OCI-LY3 (cell line): Measurements from ENCODE around the gene GCNT4.

Source experiments
- H2AFZ ChIP-seq: fragments of 200-600, 300-600 bp; shearing (Covaris generic); 2 replicates; pipeline ENCODE4 v1.6.0; 2014; ENCODE audit warnings: antibody characterized with exemption, low read depth, low read length
- H3K27ac ChIP-seq: fragments of 200-600, 300-600 bp; sonication (generic); 2 replicates; pipeline ENCODE4 v1.5.1; 2014; ENCODE audit warnings: mild to moderate bottlenecking, low read length, moderate library complexity, mixed read lengths
- H3K27me3 ChIP-seq: fragments of 200-600, 300-600 bp; sonication (generic); 2 replicates; pipeline ENCODE4 v1.6.1; 2014; ENCODE audit warnings: low read depth, low read length, mixed read lengths
- H3K36me3 ChIP-seq: fragments of 200-600, 300-600 bp; sonication (generic); replicated peaks from 2 replicates; pipeline ENCODE3; 2014; ENCODE audit warnings: low read depth, low read length, mixed read lengths
- H3K4me1 ChIP-seq: fragments of 300-600, 200-600 bp; sonication (generic); 2 replicates; pipeline ENCODE4 v1.6.1; 2014; ENCODE audit warnings: low read length, mixed read lengths
- H3K4me2 ChIP-seq: fragments of 200-600, 300-600 bp; sonication (generic); 2 replicates; pipeline ENCODE4 v1.6.1; 2014; ENCODE audit warnings: low read length, mixed read lengths
- H3K4me3 ChIP-seq: fragments of 300-600, 200-600 bp; sonication (generic); 2 replicates; pipeline ENCODE4 v1.5.1; 2014; ENCODE audit warnings: antibody characterized with exemption, mild to moderate bottlenecking, low read length, moderate library complexity
- H3K79me2 ChIP-seq: fragments of 300-600, 200-600 bp; shearing (Covaris generic); 2 replicates; pipeline ENCODE4 v1.6.1; 2014; ENCODE audit warnings: mild to moderate bottlenecking, low read length, mixed read lengths
- H3K9ac ChIP-seq: fragments of 300-600, 200-600 bp; shearing (Covaris generic); 2 replicates; pipeline ENCODE4 v1.6.0; 2014; ENCODE audit warnings: mild to moderate bottlenecking, low read length, moderate library complexity
- H3K9me3 ChIP-seq: fragments of 200-600, 300-600 bp; shearing (Covaris generic); 2 replicates; pipeline ENCODE4 v1.6.1; 2014; ENCODE audit warnings: low read length, mixed read lengths; ENCODE audit not compliant: insufficient read depth
- H4K20me1 ChIP-seq: fragments of 200-600, 300-600 bp; sonication (generic); 2 replicates; pipeline ENCODE4 v1.6.1; 2016; ENCODE audit warnings: low read length, mixed read lengths; ENCODE audit not compliant: insufficient read depth
- EZH2phosphoT487 ChIP-seq: fragments of 200-600 bp; shearing (Covaris generic); IDR thresholded peaks from 2 replicates; pipeline ENCODE4 v1.6.1; 2018; ENCODE audit warnings: antibody characterized with exemption, mixed run types, low read depth
- TF ChIP-seq, protein P1 (sequence below): fragments of 200-600, 300-600 bp; sonication (generic); IDR thresholded peaks from 2 replicates; pipeline ENCODE4 v1.5.1; 2014; ENCODE audit warnings: antibody characterized with exemption, low read length, low read depth

Gene GCNT4

DNA sequence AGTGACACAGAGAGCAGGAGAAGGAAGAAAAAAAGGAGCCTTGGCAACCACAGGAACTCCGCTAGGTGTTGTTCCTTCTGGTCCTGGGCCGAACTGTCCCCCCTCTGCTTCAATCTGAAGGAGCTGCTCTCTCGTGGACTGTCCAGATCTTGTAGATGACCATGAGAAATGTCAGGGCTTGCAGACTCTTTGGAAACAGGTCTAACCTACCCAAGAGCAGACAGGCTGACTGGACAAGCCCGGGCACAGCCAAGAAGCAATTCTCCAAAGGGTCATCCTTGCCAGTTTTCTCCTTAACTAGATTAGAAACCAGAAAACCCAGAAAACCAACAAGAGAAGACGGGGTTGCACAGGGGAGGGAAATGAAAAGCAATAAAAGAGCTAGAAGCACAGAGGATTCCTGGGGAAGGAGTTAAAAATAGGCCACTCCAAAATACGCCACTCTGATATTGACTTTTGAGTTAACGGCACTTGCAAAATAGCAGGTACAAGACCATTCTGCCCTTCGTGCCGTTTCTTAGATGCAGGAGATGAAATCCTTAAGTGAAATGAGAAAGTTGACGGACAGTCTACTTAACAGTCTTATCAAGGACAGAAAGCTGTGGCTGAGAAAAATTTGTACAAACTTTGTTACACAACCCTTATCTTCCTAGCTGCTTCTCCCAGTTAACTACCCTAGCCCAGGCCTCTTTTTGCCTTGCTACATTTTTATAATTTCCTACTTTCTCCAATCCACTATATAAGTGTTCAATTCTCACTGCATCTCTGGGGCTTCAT lies 5.8 kb downstream of the GCNT4 start:
- H3K79me2 ChIP-seq, result no peaks in the 10 kb centered on the region
- no peak overlapping the region for H3K27ac ChIP-seq
- no peaks in the 10 kb centered on the region for H3K36me3 ChIP-seq
- H3K4me2 ChIP-seq, result no peak overlapping the region
- no peak overlapping the region for H3K9ac ChIP-seq
- H3K9me3 ChIP-seq, result no peaks in the 10 kb centered on the region
- 0 out of 2 replicates have a peak, but pooled peaks cover 4% of the 10 kb centered on the region for H3K27me3 ChIP-seq
- peaks cover 53% of the 10 kb centered on the region for H3K4me1 ChIP-seq
- H2AFZ ChIP-seq, result no peak overlapping the region
- H3K4me3 ChIP-seq, result no peak overlapping the region
- TF ChIP-seq, protein P1, sequence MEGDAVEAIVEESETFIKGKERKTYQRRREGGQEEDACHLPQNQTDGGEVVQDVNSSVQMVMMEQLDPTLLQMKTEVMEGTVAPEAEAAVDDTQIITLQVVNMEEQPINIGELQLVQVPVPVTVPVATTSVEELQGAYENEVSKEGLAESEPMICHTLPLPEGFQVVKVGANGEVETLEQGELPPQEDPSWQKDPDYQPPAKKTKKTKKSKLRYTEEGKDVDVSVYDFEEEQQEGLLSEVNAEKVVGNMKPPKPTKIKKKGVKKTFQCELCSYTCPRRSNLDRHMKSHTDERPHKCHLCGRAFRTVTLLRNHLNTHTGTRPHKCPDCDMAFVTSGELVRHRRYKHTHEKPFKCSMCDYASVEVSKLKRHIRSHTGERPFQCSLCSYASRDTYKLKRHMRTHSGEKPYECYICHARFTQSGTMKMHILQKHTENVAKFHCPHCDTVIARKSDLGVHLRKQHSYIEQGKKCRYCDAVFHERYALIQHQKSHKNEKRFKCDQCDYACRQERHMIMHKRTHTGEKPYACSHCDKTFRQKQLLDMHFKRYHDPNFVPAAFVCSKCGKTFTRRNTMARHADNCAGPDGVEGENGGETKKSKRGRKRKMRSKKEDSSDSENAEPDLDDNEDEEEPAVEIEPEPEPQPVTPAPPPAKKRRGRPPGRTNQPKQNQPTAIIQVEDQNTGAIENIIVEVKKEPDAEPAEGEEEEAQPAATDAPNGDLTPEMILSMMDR, result no peak
- TF ChIP-seq EZH2phosphoT487, result no peak
- no peaks in the 10 kb centered on the region for H4K20me1 ChIP-seq

- Histone ChIP-seq H4K20me1 (no peaks in the 10 kb centered on the region), H2AFZ (no peak overlapping the region), H3K9ac (no peak overlapping the region), H3K27ac (no peak overlapping the region), H3K36me3 (no peaks in the 10 kb centered on the region), H3K4me2 (peak overlapping the region; percentile 97), H3K9me3 (no peaks in the 10 kb centered on the region), H3K27me3 (0 out of 2 replicates have a peak, but pooled peaks cover 4% of the 10 kb centered on the region), H3K4me3 (no peak overlapping the region), H3K79me2 (no peaks in the 10 kb centered on the region), H3K4me1 (peaks cover 42% of the 10 kb centered on the region)
- TF ChIP-seq, protein P1, result no peak
- no peak for TF ChIP-seq EZH2phosphoT487
These were observed 7.3 kb downstream of the GCNT4 start for GRCh38 chr5:75045071-75045470.

DNA sequence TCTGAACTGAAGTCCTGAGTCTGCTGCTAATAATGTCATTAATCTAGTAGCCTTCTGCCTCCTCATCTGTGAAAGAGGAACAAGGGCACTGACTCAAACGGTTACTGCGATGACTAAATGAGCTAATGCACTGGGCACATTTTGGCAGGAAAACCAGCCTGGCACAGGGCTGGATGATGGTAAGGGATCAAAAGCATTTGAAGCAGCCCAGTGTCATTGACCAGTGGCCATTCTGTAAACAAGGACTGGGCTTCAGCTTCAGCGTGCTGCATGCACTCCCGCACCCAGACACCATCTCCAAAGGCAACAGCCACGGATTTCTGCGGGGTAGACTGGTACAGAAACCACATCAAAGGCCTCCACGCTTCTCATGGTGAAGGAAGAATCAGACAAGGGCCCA lies 8.0 kb downstream of the GCNT4 start:
- peak overlapping the region; percentile 64 for H3K27ac ChIP-seq
- no peaks in the 10 kb centered on the region for H3K79me2 ChIP-seq
- H3K9ac ChIP-seq, result peak overlapping the region; percentile 35; the same call in 1 of the 2 replicates
- peak overlapping the region; percentile 73 for H3K4me3 ChIP-seq
- H4K20me1 ChIP-seq, result no peaks in the 10 kb centered on the region
- peaks cover 36% of the 10 kb centered on the region for H3K4me1 ChIP-seq
- no peaks in the 10 kb centered on the region for H3K36me3 ChIP-seq
- TF ChIP-seq EZH2phosphoT487, result no peak
- TF ChIP-seq, protein P1, result no peak
- H3K4me2 ChIP-seq, result peak overlapping the region; percentile 97
- 0 out of 2 replicates have a peak, but pooled peaks cover 4% of the 10 kb centered on the region for H3K27me3 ChIP-seq
- no peak overlapping the region for H2AFZ ChIP-seq
- H3K9me3 ChIP-seq, result no peaks in the 10 kb centered on the region

DNA sequence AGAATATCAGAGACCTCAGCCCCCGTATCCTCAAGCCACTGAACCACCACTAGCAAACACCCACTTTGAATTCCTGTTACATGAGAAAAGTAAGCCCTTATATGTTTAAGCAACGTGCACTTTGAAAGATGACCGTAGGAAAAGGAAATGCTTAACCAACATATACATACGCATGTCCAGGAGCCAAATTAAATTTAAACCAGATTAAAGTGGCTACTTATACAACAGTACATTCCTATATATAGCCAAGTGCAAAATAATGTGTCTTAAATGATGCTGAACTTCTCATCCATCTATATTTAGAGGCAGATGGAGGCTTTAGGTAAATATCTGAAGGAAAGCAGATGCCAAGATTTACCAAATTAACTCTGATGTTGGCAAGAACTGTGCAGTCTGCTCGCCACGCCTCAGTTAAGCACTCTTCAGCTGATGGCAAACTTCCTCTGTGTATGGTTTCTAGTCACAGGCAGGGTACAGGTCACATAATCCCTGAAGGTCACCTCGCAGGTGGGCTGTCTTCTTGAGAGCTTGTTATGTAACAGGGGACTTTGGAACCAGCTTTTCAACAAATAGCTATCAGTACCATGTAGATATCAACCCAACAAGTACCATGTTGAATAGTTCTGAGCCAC lies 8.6 kb downstream of the GCNT4 start:
- Histone ChIP-seq H3K36me3 (no peaks in the 10 kb centered on the region), H3K27ac (peak overlapping the region; percentile 64), H3K4me2 (peak overlapping the region; percentile 97), H3K27me3 (0 out of 2 replicates have a peak, but pooled peaks cover 4% of the 10 kb centered on the region), H3K79me2 (no peaks in the 10 kb centered on the region), H4K20me1 (no peaks in the 10 kb centered on the region), H3K4me1 (peaks cover 29% of the 10 kb centered on the region), H3K4me3 (peak overlapping the region; percentile 73), H3K9me3 (no peaks in the 10 kb centered on the region), H3K9ac (peak overlapping the region; percentile 35; the same call in 1 of the 2 replicates), H2AFZ (no peak overlapping the region)
- no peak for TF ChIP-seq EZH2phosphoT487
- TF ChIP-seq, protein P1, result no peak
